ENCODE results near the gene GJA3. TPM values are rescaled to one million over a fixed set of nuclear protein-coding genes. Genes with fewer than 3 reads are reported as not detected.

Gene GJA3
- total RNA-seq, 1 experiment from 2014 or later = 0.92 TPM

- no peak overlapping the region for H2BK15ac ChIP-seq (ENCODE audit: low read depth, low read length)
- no peak overlapping the region for H2AFZ ChIP-seq (ENCODE audit: low read length)
- Mint-ChIP-seq H3K4me3 (no peak overlapping the region), H3K27me3 (ENCODE audit: low read depth) (peaks cover 21% of the 10 kb centered on the region), H3K4me1 (peaks cover 2 to 7% of the 10 kb centered on the region in 2 experiments; a peak in 3 of 4 replicates), H3K27ac (no peak overlapping the region), H3K36me3 (ENCODE audit: insufficient read depth in 1 of 3, low read depth in 3 of 3) (no peaks in the 10 kb centered on the region), H3K9me3 (no peaks in the 10 kb centered on the region)
- H3K27ac ChIP-seq (ENCODE audit: insufficient read length, low read depth, low read length) = no peak overlapping the region
- H3K23ac ChIP-seq (ENCODE audit: insufficient read length, low read depth, low read length) = no peak overlapping the region
- H4K20me1 ChIP-seq (ENCODE audit: control insufficient read depth, insufficient read depth, insufficient read length) = no peaks in the 10 kb centered on the region
- no peak overlapping the region for H3K18ac ChIP-seq (ENCODE audit: insufficient read length, low read depth, low read length)
- no peaks in the 10 kb centered on the region for H3K79me2 ChIP-seq (ENCODE audit: insufficient read depth, low read length)
- no peak overlapping the region for H3K4me2 ChIP-seq (ENCODE audit: insufficient read depth, insufficient read length, low read length)
- no CpG with 5 or more reads among the region's 84 CpGs for WGBS (ENCODE audit: extremely low coverage, insufficient read length, low lambda C conversion rate)
- no peak overlapping the region for H2AK5ac ChIP-seq (ENCODE audit: insufficient read length, low read length)
- no peak overlapping the region for H2BK5ac ChIP-seq (ENCODE audit: insufficient read length, low read length)
- no peak overlapping the region for H3K4ac ChIP-seq (ENCODE audit: low read depth, low read length)
- H3K9me3 ChIP-seq (ENCODE audit: control insufficient read depth, low read depth, low read length) = no peaks in the 10 kb centered on the region
- TF ChIP-seq CTCF (conservative IDR thresholded peaks at IDR 0.05) = no peak
- H3K56ac ChIP-seq (ENCODE audit: insufficient read length, low read depth, low read length) = no peak overlapping the region
- H3K9ac ChIP-seq (ENCODE audit: extremely low read depth, insufficient read length, low read length) = no peak overlapping the region
- peak; percentile 54 for DNase-seq
- no peak overlapping the region for H2BK120ac ChIP-seq (ENCODE audit: low read depth, low read length, poor library complexity, severe bottlenecking)
- no peak overlapping the region for H3K14ac ChIP-seq (ENCODE audit: insufficient read depth, low read length)
- H3T11ph ChIP-seq (ENCODE audit: low read length) = no peak overlapping the region
- no peak overlapping the region for H4K5ac ChIP-seq (ENCODE audit: insufficient read length, low read depth, low read length)
- no peak overlapping the region for H2BK20ac ChIP-seq (ENCODE audit: low read depth, low read length, poor library complexity, severe bottlenecking)
- no peaks in the 10 kb centered on the region for H3K27me3 ChIP-seq (ENCODE audit: insufficient read depth, low read length)
- H4K8ac ChIP-seq (replicated peaks; ENCODE audit: insufficient read length, low read depth, low read length) = no peak overlapping the region
- no peaks in the 10 kb centered on the region for H3K4me1 ChIP-seq (ENCODE audit: insufficient read depth, low read length)
- H2BK12ac ChIP-seq (ENCODE audit: insufficient read length, low read depth, low read length) = no peak overlapping the region
- H4K91ac ChIP-seq (ENCODE audit: insufficient read length, low read depth, low read length) = no peak overlapping the region
- H3K79me1 ChIP-seq (ENCODE audit: insufficient read depth, low read depth, low read length, poor library complexity, severe bottlenecking) = no peaks in the 10 kb centered on the region
- H3K23me2 ChIP-seq (ENCODE audit: insufficient read length, low read depth, low read length, poor library complexity, severe bottlenecking) = no peaks in the 10 kb centered on the region
Observed at GRCh38 chr13:20142023-20142926, 18.6 kb downstream of the GJA3 start.
